Hematopoietic multipotent progenitor cell treated with erythropoietin and hydrocortisone succinate and interleukin-3 and kit ligand, for 15 days (in vitro differentiated cells): ENCODE data around the gene BDKRB1.

Experiments
- DNase-seq: peaks from one replicate; pipeline ENCODE4 v3.0.0-alpha.2; 2015; ENCODE audit warnings: low spot score

The BDKRB1 gene

GRCh38 chr14:96255501-96256366 is at the start of gene BDKRB1:
BDKRB1 (plus strand) TSS chr14:96256210; CDS start chr14:96263683, 7,473 bp downstream.
- DNase-seq: no peak

GRCh38 chr14:96206461-96206860 is 49.5 kb upstream of the BDKRB1 start:
- no peak for DNase-seq

GRCh38 chr14:96207686-96208085 is 48.3 kb upstream of the BDKRB1 start:
- DNase-seq: no peak

GRCh38 chr14:96208739-96209138 is 47.3 kb upstream of the BDKRB1 start:
- DNase-seq: no peak

GRCh38 chr14:96212140-96212539 is 43.9 kb upstream of the BDKRB1 start:
- no peak for DNase-seq

GRCh38 chr14:96212896-96213295 is 43.1 kb upstream of the BDKRB1 start:
- DNase-seq: no peak

- no peak for DNase-seq
Measured at GRCh38 chr14:96213871-96214465, 42.0 kb upstream of the BDKRB1 start.

GRCh38 chr14:96214793-96215192 is 41.2 kb upstream of the BDKRB1 start:
- no peak for DNase-seq

- no peak for DNase-seq
Measured at GRCh38 chr14:96215452-96216244, 40.4 kb upstream of the BDKRB1 start.

- DNase-seq: no peak
Measured at GRCh38 chr14:96216627-96217026, 39.4 kb upstream of the BDKRB1 start.

- DNase-seq: no peak
Measured at GRCh38 chr14:96217376-96217913, 38.6 kb upstream of the BDKRB1 start.

- no peak for DNase-seq
Measured at GRCh38 chr14:96221109-96221650, 34.8 kb upstream of the BDKRB1 start.

- no peak for DNase-seq
Measured at GRCh38 chr14:96221841-96222240, 34.2 kb upstream of the BDKRB1 start.

GRCh38 chr14:96224480-96225096 is 31.4 kb upstream of the BDKRB1 start:
- no peak for DNase-seq

GRCh38 chr14:96225213-96225612 is 30.8 kb upstream of the BDKRB1 start:
- no peak for DNase-seq

- no peak for DNase-seq
Measured at GRCh38 chr14:96225745-96226151, 30.3 kb upstream of the BDKRB1 start.

- no peak for DNase-seq
Measured at GRCh38 chr14:96227428-96227827, 28.6 kb upstream of the BDKRB1 start.

GRCh38 chr14:96229315-96229714 is 26.7 kb upstream of the BDKRB1 start:
- no peak for DNase-seq

GRCh38 chr14:96231056-96231455 is 25.0 kb upstream of the BDKRB1 start:
- no peak for DNase-seq

- DNase-seq: no peak
Measured at GRCh38 chr14:96231526-96232130, 24.4 kb upstream of the BDKRB1 start.

- DNase-seq: no peak
Measured at GRCh38 chr14:96232506-96232905, 23.5 kb upstream of the BDKRB1 start.
